ENCODE results near the gene NOVA2. TPM values are rescaled to one million over a fixed set of nuclear protein-coding genes. Genes with fewer than 3 reads are reported as not detected.

Gene NOVA2
- total and polyA plus RNA-seq, 9 of the 15 experiments (the other 6 are each of a cell fraction or from before 2014, with no cell fraction given) = not detected

- TF ChIP-seq PRDM10 (IDR thresholded peaks at IDR 0.05; ENCODE audit: partially characterized antibody) (peak; percentile 60), ZNF274 (IDR thresholded peaks at IDR 0.05; ENCODE audit: borderline replicate concordance, low read depth, low read length) (no peak), CTCF (IDR thresholded peaks at IDR 0.05 in 2 of 3, conservative IDR thresholded peaks at IDR 0.05 in 1 of 3; ENCODE audit: insufficient read depth in 2 of 3, low read depth in 1 of 3, low read length in 3 of 3) (no peak), ZNF146 (CRISPR knock-in tag; IDR thresholded peaks at IDR 0.05; ENCODE audit: unreplicated experiment) (no peak), HDAC3 (IDR thresholded peaks at IDR 0.05; ENCODE audit: borderline replicate concordance, partially characterized antibody) (no peak), BRF2 (IDR thresholded peaks at IDR 0.05; ENCODE audit: borderline replicate concordance, insufficient read depth, insufficient read length) (no peak), ZNF444 (CRISPR knock-in tag; IDR thresholded peaks at IDR 0.05) (no peak), NFE2L1 (tag; IDR thresholded peaks at IDR 0.05; ENCODE audit: borderline replicate concordance, low read depth) (no peak), MAFF (IDR thresholded peaks at IDR 0.05; ENCODE audit: low read length) (no peak), RAD21 (CRISPR knock-in tag; conservative IDR thresholded peaks at IDR 0.05 in 1 of 2, IDR thresholded peaks at IDR 0.05 in 1 of 2) (no peak), ZEB2 (IDR thresholded peaks at IDR 0.05) (no peak), ZNF3 (CRISPR knock-in tag; IDR thresholded peaks at IDR 0.05) (no peak), CUX1 (CRISPR knock-in tag; IDR thresholded peaks at IDR 0.05) (no peak), ZNF311 (CRISPR knock-in tag; IDR thresholded peaks at IDR 0.05) (no peak), XRCC5 (IDR thresholded peaks at IDR 0.05; ENCODE audit: low read depth, low read length) (no peak; the same call in 1 of the 2 replicates)
Observed at GRCh38 chr19:45994998-45995714, 21.5 kb upstream of the NOVA2 start, which contains the start of gene CCDC61 (continued).
